NCI-H1048 (cell line): ENCODE measurements around the gene CGNL1.

Experiments used
- DNase-seq: peaks from one replicate; lab custom pipeline; 2025; lab: John Stamatoyannopoulos, UW

CGNL1 gene

GRCh38 chr15:57551715-57552677, 175.7 kb downstream of the CGNL1 start:
- no peak for DNase-seq

- no peak for DNase-seq
Measured at GRCh38 chr15:57552678-57553334, 176.5 kb downstream of the CGNL1 start.

- no peak for DNase-seq
Measured at GRCh38 chr15:57553526-57553925, 177.2 kb downstream of the CGNL1 start.

- no peak for DNase-seq
Measured at GRCh38 chr15:57554063-57554811, 177.9 kb downstream of the CGNL1 start.

GRCh38 chr15:57554812-57555179, 178.5 kb downstream of the CGNL1 start:
- DNase-seq, result no peak

GRCh38 chr15:57555270-57555669, 179.0 kb downstream of the CGNL1 start:
- DNase-seq, result no peak

- DNase-seq, result no peak
Measured at GRCh38 chr15:57556040-57556439, 179.7 kb downstream of the CGNL1 start.

- no peak for DNase-seq
Measured at GRCh38 chr15:57557267-57557666, 181.0 kb downstream of the CGNL1 start.

GRCh38 chr15:57557810-57558209, 181.5 kb downstream of the CGNL1 start:
- DNase-seq, result no peak

GRCh38 chr15:57559875-57560274, 183.6 kb downstream of the CGNL1 start:
- DNase-seq, result no peak

GRCh38 chr15:57561041-57561711, 184.9 kb downstream of the CGNL1 start:
- DNase-seq, result peak; percentile 33

- DNase-seq, result no peak
Measured at GRCh38 chr15:57562196-57562769, 186.0 kb downstream of the CGNL1 start.

- no peak for DNase-seq
Measured at GRCh38 chr15:57563416-57563815, 187.1 kb downstream of the CGNL1 start.

GRCh38 chr15:57565311-57565710, 189.0 kb downstream of the CGNL1 start:
- DNase-seq, result no peak

- DNase-seq, result no peak
Measured at GRCh38 chr15:57566834-57567233, 190.5 kb downstream of the CGNL1 start.

- DNase-seq, result no peak
Measured at GRCh38 chr15:57567891-57568290, 191.6 kb downstream of the CGNL1 start.

GRCh38 chr15:57568299-57568698, 192.0 kb downstream of the CGNL1 start:
- DNase-seq, result no peak

- DNase-seq, result no peak
Measured at GRCh38 chr15:57570340-57570739, 194.0 kb downstream of the CGNL1 start.

GRCh38 chr15:57570994-57571393, 194.7 kb downstream of the CGNL1 start:
- DNase-seq, result no peak

GRCh38 chr15:57571725-57572124, 195.4 kb downstream of the CGNL1 start:
- no peak for DNase-seq

- DNase-seq, result no peak
Measured at GRCh38 chr15:57572468-57572867, 196.2 kb downstream of the CGNL1 start.

GRCh38 chr15:57573151-57573550, 196.8 kb downstream of the CGNL1 start:
- no peak for DNase-seq
